Activated T-helper 1 cell treated with anti-CD3 and anti-CD28 coated beads, Interleukin-2, amount 50 U/mL, for 16 hours (primary cell): ENCODE results near the gene MTHFS.
A peak's percentile ranks its signal among the peaks of the same experiment; 100 is the strongest.
"Not testable (repeated sequence)": the region's sequence is repeated elsewhere in the genome, so short reads cannot be mapped to it uniquely, and the experiment has no call there.

Source experiments
- DNase-seq, 2 donors: peaks; one replicate each; pipeline ENCODE4 v3.0.0-alpha.2; 2020; ENCODE audit warnings: low read depth in 1 of 2, low spot score in 1 of 2

MTHFS gene

DNA sequence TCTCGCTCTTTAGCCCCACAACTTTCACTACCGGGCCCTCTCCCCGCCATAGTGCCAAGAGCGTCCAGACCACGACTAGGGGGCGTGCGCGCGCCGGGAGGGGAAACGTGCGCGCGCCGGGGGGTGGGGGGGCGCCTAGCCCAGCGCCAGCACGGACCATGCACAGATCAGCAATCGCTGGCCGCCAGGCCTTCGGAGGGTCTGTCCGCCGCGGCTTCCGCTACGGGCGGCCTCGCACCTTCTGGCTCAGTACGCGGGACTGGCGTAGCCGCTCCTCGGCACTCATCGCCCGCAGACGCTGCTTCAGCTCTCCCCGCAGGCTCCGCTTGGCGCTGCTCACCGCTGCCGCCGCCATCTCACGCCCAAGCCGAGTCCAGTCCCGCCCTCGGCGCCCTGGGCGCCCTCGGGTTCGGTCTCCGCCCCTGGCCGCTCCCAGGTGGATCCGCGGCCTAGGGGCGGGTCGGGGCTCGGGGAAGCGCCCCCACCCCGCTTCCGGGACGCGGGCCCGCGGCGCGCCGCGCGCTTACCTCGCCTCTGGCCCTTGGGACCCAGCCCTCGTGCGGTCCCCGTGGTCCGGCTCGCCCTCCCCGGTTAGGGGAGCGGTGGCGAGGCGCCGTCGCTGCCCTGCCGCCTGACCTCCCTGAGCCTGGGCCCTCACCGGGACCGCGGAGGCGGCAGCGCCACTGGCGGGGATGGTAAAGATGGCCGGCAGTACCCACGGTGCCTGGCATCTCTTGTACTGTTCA is at the start of gene MTHFS:
Gene MTHFS (minus strand): TSS at position 381 of the 746 bp plus-strand sequence. CDS start 26 bp downstream, at position 355.
- peak; percentile 60 to 68 for DNase-seq

DNA sequence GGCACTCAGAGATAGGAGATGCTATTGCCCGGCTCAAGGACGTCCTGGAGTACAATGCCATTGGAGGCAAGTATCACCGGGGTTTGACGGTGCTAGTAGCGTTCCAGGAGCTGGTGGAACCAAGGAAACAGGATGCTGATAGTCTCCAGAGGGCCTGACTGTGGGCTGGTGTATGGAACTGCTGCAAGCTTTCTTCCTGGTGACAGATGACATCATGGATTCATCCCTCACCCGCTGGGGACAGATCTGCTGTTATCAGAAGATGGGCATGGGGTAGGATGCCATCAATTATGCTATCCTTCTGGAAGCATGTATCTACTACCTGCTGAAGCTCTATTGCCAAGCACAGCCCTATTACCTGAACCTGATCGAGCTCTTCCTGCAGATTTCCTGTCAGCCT is 47.8 kb upstream of the MTHFS start:
- DNase-seq: no peak

DNA sequence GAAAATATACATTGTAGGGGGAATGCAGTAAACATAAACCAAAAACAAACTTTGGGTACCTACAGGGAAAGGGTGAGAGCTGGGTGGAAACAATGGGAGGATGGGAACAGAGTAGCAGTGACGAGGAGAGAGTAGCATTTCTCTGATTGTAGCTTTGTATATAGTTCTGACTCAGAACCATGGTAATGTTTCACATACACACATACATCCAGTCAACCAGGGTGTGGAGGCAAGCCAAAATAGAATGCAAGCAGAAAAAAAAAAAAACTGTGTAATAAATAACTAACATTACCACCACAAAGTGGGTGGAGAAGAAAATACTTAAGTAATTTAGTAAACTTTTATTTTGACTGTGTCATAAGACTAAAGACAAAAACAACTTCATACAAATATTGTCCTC is 47.0 kb upstream of the MTHFS start:
- DNase-seq: no peak

DNA sequence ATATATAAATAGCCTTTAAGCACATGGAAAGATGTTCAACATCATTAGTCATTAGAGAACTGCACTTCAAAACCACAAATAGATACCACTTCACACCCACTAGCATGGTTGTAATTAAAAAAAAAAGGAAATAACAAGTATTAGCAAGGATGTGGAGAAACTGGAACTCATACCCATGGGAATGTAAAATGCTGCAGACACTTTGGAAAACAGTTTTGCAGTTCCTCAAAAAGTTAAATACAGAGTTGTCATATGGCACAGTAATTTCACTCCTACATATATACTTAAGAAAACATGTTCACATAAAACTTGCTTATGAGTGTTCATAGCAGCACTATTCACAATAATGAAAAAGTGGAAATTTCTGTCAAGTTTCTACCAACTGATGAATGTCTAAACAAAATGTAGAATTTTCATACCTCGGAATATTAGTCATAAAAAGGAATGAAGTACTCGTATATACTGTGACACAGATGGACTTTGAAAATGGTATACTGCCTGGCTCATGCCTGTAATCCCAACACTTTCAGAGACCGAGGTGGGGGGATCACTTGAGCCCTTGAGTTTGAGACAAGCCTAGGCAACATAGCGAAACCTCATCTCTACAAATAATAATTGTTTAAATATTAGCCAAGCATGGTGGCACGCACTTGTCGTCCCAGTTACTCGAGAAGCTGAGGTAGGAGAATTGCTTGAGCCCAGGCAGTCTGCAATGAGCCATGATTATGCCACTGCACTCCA is 46.1 kb upstream of the MTHFS start:
- DNase-seq: no peak

DNA sequence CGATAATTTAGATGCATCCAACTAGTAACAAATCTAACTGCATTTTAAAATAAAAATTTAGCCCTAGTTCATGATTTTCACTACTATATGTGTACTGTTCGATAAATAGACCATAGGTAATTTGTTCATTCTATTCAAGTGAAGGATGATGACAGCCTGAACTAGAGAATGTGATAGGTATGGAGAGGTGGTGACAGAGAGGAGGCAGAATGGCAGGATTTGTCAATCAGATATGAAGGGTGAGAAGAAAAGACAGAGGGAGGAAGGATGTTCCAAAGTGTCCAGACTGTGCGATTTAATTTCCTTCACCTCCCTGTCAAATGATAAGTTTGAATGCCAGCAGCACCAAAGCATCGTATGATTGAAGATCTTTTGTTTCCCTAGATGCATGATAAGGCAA is 42.6 kb upstream of the MTHFS start:
- no peak for DNase-seq

DNA sequence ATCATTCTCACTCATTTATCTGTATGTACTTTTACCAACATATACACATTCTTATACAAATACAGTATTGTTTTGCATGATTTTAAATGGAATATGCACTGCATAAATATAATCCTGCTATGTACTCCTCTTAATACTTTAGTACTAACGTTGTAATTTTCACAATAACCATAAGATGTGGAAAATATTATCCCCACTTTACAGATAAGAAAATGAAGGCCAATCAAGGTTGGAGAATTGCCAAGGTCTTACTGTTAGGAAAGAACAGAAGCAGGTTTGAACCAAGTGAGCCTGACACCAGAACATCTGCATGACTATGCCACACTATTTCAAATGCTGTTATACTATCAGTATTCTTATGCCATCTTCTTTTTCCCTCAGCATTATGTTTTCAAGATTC is 41.3 kb upstream of the MTHFS start:
- no peak for DNase-seq

DNA sequence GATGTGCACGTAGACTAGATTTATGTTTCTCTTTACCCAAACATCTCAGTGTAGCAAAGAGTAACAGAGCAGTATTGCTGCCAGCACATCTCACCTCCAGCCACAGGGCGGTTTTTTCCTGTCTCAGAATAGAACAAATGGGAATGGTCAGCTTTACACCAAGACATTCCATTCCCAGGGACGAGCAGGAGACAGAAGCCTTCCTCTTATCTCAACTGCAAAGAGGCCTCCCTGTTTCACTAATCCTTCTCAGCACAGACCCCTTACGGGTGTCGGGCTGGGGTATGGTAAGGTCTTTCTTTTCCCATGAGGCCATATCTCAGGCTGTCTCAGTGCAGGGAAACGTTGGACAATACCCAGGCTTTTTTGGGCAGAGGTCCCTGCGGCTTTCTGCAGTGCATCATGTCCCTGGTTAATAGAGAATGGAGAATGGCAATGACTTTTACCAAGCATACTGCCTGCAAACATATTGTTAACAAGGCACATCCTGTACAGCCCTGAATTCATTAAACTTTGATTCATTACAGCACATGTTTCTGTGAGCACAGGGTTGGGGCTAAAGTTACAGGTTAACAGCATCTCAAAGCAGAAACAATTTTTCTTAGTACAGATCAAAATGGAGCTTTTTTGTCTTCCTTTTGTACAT is 38.9 kb upstream of the MTHFS start:
- DNase-seq: not testable (repeated sequence)

DNA sequence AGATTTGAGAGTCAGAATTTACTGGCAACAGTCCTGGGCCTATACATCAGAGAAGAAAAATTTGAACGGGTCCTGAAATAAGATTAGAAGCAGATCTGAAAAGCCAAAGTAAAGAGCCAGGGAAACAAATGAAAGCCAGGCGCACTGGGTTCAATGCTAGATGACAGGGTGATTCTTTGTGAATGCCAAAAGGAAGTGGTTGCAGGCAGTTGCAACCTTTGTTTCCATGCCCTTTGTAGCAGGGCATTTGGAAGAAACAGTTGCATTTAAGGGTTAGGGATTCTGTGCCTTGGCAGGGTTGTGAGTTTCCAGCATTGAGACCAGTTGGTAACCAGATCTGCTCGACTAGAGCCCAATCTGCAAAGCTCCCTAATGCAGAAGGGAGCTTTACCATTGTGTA is 36.4 kb upstream of the MTHFS start:
- no peak for DNase-seq

DNA sequence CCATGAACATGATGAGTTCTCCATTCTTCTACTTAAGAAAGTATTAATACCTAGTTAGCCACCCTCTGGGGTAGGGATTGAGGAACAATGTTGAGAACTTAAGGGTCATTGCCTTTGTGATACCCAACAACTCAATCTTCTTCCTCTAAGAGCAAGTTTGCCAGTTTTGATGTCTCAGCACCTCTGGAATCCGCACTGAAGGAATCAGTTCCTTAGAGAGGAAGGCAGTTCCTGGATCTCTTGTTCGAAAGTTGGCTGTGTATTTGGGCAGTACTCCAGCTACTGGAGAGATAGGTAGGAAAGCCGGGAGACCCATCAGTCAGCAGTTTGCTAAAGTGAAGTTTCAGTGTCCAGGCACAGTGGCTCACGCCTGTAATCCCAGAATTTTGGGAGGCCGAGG is 35.6 kb upstream of the MTHFS start:
- DNase-seq: no peak

DNA sequence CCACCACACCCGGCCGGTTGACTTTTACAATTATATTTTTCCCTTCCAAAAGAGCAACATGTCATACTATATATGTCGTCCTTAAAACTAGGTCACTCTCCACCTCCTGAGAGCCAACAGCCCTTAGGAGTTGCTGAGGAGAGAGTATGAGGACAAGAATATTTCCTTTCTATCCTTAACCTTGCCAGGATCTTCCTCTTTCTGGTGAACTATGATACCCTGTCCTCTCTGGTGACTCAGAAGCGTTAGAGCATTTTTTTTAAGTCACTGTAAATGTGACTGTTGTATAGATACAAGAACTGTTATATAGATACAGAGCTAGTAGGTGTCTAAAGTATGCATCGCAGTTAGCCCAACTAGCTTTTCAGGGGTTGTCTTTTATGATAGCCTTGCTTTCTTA is 33.7 kb upstream of the MTHFS start:
- DNase-seq: no peak

DNA sequence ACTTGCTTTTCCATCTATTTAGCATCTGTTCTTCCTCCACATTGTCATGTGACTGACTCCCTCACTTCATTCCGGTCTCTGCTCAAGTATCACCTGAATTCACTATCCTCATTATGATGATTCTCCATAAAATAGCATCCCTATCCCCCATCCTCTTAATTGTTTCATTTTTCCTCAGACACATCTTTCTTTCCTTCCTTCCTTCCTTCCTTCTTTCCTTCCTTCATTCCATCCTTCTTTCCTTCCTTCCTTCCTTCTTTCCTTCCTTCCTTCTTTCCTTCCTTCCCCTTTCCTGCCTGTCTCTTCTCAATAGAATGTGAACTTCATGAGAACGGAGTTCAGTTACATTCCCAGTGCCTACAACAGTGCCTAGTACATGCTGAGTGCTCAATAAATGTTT is 32.6 kb upstream of the MTHFS start:
- no peak for DNase-seq

DNA sequence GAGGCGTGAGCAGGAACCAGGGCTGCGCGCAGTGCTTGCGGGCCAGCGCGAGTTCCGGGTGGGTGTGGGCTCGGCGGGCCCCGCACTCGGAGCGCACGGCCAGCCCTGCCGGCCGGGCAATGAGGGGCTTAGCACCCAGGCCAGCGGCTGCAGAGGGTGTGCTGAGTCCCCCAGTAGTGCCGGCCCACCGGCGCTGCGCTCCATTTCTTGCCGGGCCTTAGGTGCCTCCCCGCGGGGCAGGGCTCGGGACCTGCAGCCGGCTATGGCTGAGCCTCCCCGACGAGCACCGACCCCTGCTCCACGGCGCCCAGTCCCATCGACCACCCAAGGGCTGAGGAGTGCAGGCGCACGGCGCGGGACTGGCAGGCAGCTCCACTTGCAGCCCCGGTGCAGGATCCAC is 29.3 kb upstream of the MTHFS start:
- not testable (repeated sequence) for DNase-seq

DNA sequence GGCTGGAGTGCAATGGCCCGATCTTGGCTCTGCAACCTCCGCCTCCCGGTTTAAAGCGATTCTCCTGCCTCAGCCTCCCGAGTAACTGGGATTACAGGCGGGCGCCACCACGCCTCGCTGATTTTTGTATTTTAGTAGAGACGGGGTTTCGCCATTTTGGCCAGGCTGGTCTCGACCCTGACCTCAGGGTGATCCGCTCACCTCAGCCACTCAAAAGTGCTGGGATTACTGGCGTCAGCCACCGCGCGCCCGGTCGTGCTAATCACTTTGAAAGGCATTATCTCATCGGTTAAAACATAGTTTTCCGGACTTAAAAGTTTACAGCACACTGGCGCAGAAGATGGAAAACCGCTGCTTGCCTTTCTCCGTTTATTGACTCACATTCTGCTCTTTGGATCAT is 27.6 kb upstream of the MTHFS start:
- DNase-seq: no peak

DNA sequence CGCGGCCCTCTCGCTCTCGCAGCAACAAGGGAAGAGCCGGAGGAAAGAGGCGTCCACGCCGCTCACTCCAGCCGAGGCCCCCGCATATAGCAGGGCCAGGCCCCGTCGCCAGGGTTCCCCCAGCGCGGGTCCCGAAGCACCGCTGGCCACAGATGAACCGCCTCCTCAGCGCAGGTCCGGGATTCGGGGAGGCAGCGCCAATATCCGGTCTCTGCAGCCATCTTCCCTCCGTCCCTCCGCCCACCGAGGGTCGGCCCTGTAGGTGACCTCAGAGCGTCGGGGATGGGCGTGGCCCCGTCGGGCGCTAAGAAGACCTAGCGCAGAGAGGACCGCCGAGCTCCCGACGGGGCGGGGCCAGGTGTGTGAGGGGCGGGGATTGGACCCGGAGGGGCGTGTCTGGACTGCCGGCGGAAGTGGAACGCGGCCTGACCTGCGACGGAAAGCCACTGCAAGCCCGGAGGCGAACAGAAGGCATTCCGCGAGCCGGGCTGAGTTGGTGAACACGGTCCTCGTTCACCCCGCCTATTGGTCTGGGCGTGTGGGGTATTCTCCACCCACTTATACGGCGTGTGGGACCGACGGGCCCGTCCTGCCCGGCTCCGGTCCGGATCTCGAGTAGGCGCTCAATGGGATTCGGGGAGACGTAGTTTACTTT is 26.8 kb upstream of the MTHFS start:
- peak; percentile 97 to 98 for DNase-seq

DNA sequence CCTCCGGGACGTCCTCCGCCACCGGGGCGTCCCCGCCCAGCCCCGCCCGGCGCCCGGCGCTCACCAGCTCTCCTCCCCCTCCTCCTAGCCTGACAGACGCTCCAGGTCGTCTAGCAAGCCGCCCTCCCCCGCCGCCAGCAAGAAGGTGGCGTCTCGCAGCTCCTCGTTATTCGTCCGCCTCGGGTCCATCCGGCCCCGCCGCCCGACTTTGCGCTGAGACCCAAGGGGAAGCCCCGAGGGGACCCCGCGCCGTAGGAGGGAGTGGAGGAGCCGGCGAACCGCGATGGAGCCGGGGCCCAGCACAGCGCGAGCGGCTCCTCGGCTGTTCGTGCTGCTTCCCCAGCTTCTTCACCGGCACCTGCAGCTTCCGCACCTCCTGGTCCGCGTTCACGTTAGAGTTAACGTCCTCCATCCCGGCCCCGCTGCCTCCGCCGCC is 26.3 kb upstream of the MTHFS start:
- DNase-seq: peak; percentile 42 to 53

DNA sequence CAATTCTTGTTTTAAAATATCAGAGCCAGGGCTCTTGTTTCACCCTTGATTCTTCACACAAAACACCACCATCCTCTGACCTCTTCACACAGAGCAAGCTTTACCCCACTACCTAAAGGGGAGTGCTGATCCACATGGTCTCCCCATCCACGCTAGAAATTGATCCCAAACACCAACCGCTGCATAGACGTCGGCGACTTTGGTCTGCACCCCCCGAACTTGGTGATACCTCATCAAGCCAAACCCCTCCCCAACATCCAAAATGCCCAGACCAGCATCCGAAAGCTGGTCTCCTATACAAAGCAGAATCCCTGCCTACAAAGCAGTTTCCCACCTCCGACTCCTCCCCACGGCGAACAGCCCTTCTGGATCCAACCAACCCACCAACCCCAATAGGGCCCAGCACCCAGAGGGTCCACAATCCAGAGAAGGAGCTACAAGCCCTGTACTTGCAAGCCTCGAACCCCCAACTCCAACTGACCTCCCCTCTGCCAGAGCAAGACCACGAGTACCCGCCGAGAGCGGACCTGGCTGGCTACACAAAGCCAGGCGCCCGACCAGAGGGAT is 25.8 kb upstream of the MTHFS start:
- DNase-seq: no peak

DNA sequence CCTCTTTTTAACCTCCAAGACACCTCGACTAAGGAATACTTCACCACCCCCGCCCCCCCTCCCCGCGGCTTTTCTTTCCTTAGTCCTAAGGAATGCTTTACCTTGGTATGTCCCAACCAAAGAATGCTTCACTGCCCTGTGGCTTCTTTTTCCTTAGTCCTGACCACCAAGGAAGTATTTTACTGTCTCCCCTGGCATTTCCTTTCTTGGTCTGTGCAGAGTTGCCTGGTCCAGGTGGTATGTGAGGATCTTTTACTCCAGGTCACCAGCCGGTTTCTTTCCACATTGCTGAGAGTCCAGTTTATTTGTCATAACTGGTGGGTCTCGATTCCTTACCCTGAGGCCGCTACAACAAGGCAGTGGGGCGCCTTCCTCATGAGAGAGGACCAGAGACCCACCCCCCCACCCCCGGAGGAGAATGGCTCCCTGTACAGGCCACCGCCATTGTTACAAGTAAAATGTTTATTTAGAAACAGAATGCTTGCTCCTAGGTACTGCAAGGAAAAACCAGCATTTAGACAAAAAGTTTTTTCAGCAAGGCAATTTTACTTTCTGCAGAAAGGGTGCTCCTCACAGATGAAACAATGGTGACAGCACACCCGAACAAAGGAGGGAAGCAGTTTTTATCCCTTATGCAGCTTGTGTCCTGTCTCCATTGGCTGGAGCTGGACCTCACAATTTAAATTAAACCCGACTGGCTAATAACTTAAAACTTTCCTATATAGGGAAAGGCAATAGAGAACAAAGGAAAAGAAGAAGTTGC is 23.1 kb upstream of the MTHFS start:
- no peak for DNase-seq

DNA sequence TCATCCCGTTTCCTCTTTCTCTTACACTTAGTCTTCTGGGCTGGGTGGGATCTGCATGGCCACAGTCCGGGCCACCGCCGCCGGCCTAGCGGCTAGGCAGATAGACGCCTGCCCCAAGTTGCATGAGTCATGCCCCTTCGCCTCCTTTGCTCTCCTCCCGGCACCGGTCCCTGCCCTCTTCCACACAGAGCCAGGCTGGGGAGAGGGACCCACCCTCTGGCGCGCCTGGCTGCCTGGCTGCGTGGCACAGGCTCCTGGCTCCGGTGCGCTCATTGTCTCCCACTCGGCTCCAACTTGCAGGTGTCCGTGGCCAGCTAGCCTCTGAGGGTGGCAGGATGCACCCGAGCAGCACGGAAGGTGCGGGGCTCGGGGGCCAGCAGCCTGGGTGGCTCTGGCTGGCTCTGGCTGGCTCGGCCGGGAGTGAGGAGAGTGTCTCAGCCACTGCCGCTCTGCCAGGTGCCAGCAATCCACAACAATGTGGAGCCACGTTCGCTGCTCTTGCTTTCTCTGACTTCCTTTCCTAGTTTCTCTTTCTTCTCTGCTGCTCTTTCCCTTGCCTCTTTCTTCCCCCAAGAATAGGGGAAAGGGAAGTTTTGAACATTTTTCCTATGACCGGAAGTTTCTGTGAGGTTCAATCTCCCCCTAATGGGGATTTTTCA is 22.4 kb upstream of the MTHFS start:
- no peak for DNase-seq

DNA sequence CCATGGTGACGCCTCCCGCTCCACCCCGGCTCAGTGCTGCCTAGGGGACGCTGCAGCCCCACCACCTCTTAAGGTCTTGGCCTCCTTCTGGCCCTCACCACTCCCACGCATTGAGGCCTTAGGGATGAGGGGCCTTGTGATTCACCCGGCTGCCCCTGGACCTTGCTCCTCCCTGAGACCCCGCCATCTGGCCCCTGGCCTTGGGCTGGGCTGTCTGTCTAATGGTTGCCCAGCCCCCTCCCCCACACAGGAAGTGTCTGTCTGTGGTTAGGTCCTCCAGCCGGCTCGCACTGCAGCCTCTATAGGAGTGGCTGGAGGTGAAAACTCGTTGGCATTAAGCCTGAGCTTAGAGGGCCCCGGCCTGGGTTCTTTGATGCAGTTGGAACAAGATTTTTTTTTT is 21.5 kb upstream of the MTHFS start:
- DNase-seq: no peak

DNA sequence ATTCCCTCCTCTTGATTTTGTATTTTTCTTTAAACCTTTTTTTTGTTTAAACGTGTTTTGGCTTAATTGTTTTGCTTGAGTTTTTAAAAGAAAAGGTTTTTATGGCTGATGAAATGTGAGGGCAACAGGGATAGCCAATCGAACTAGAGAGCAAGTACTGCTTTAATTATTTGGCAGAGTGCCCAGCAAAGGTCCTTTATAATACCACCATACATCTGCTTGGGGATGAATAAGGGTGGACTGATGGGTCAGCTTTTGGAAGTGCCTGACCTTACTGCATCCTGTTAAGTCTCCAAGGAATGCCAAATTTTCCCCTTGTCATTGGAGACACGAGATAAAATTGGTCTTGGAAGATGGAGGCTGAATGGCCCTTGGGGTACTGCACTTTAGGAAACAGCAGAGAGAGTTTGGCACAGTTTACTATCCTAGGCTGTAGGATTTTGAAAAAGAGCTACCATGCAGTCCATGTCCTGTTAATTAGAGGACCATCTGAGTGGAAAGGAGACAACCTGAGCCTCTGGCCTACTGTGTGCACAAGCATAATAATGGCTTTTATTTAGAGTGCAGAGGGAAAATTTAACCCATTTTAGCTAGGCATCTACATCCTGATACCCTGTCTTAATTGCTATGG is 19.8 kb upstream of the MTHFS start:
- no peak for DNase-seq
